Mesenchymal stem cell (in vitro differentiated cells and primary cell): ENCODE data around the gene CACNA1C.

Experiments used
- DNase-seq: peaks from one replicate; pipeline ENCODE4 v3.0.0-alpha.2; 2013
- H2AFZ ChIP-seq: one replicate; pipeline ENCODE4 v1.6.1; 2013; ENCODE audit warnings: low read depth, mild to moderate bottlenecking, control low read depth, inconsistent platforms, low read length, moderate library complexity
- H2AK5ac ChIP-seq: 2 replicates; pipeline ENCODE4 v1.6.1; 2013; ENCODE audit warnings: low read length, moderate library complexity, mild to moderate bottlenecking, inconsistent platforms; ENCODE audit not compliant: severe bottlenecking
- H2BK120ac ChIP-seq: one replicate; pipeline ENCODE4 v1.6.1; 2013; ENCODE audit warnings: low read depth, mild to moderate bottlenecking, inconsistent platforms, low read length, moderate library complexity
- H2BK12ac ChIP-seq, 2 experiments: one replicate each; pipeline ENCODE4 v1.6.1; 2013; ENCODE audit warnings: inconsistent platforms in 2 of 2, low read length in 2 of 2, mild to moderate bottlenecking in 2 of 2, moderate library complexity in 2 of 2, control low read depth in 1 of 2
- H2BK15ac ChIP-seq: one replicate; pipeline ENCODE4 v1.6.1; 2013; ENCODE audit warnings: mild to moderate bottlenecking, low read depth, inconsistent platforms; ENCODE audit not compliant: poor library complexity, severe bottlenecking
- H2BK5ac ChIP-seq: 2 replicates; pipeline ENCODE4 v1.6.1; 2013; ENCODE audit warnings: low read depth, mild to moderate bottlenecking, low read length, control low read depth, inconsistent platforms; ENCODE audit not compliant: poor library complexity, severe bottlenecking
- H3K14ac ChIP-seq, 2 experiments: one replicate each; pipeline ENCODE4 v1.6.1; 2013; ENCODE audit warnings: inconsistent platforms in 2 of 2, low read length in 2 of 2, control low read depth in 1 of 2, mild to moderate bottlenecking in 1 of 2, moderate library complexity in 1 of 2
- H3K18ac ChIP-seq, 2 experiments: one replicate each; pipeline ENCODE4 v1.6.1; 2013; ENCODE audit warnings: inconsistent platforms in 2 of 2, low read length in 2 of 2, control low read depth in 1 of 2, low read depth in 1 of 2, mild to moderate bottlenecking in 1 of 2
- H3K23ac ChIP-seq, 2 experiments: one replicate each; pipeline ENCODE4 v1.6.1; 2013; ENCODE audit warnings: inconsistent platforms in 2 of 2, low read length in 2 of 2, mild to moderate bottlenecking in 2 of 2, moderate library complexity in 2 of 2, control low read depth in 1 of 2
- H3K27ac ChIP-seq: 2 replicates; pipeline ENCODE4 v1.5.1; 2013; ENCODE audit warnings: mild to moderate bottlenecking, moderate library complexity, low read length, control low read depth, inconsistent platforms; ENCODE audit not compliant: poor library complexity, severe bottlenecking
- H3K27me3 ChIP-seq, 2 experiments: 2 replicates each; pipeline versions ENCODE4 v1.6.1 to v1.7.0; 2013; ENCODE audit warnings: low read length in 2 of 2, mild to moderate bottlenecking in 2 of 2, moderate library complexity in 2 of 2, control low read depth in 1 of 2, inconsistent platforms in 1 of 2; ENCODE audit not compliant: control insufficient read depth in 1 of 2, insufficient read depth in 1 of 2
- H3K36me3 ChIP-seq, 2 experiments: 2 replicates each; pipeline versions ENCODE4 v1.6.1 to v1.7.0; 2013; ENCODE audit warnings: low read length in 2 of 2, control low read depth in 1 of 2, inconsistent platforms in 1 of 2, low read depth in 1 of 2, mild to moderate bottlenecking in 1 of 2; ENCODE audit not compliant: insufficient read depth in 2 of 2, control insufficient read depth in 1 of 2
- H3K4ac ChIP-seq, 2 experiments: one replicate each; pipeline ENCODE4 v1.6.1; 2013; ENCODE audit warnings: inconsistent platforms in 2 of 2, low read length in 2 of 2, mild to moderate bottlenecking in 2 of 2, moderate library complexity in 2 of 2, control low read depth in 1 of 2, low read depth in 1 of 2
- H3K4me1 ChIP-seq: 2 replicates; pipeline ENCODE4 v1.6.1; 2013; ENCODE audit warnings: low read depth, low read length, control low read depth; ENCODE audit not compliant: control insufficient read depth, insufficient read depth
- H3K4me2 ChIP-seq: 2 replicates; pipeline ENCODE4 v1.6.1; 2013; ENCODE audit warnings: low read length, mild to moderate bottlenecking, inconsistent platforms; ENCODE audit not compliant: poor library complexity, severe bottlenecking
- H3K4me3 ChIP-seq, 2 experiments: 2 replicates each; pipeline versions ENCODE4 v1.5.1 to v1.7.0; 2013; ENCODE audit warnings: low read length in 2 of 2, mild to moderate bottlenecking in 2 of 2, control low read depth in 1 of 2, low read depth in 1 of 2; ENCODE audit not compliant: insufficient read depth in 1 of 2
- H3K79me1 ChIP-seq: replicated peaks from 2 replicates; pipeline ENCODE4 v1.6.1; 2013; ENCODE audit warnings: mild to moderate bottlenecking, control low read depth, low read length, inconsistent platforms; ENCODE audit not compliant: poor library complexity, severe bottlenecking
- H3K9ac ChIP-seq: 2 replicates; pipeline ENCODE4 v1.7.0; 2013; ENCODE audit warnings: mild to moderate bottlenecking, low read length, moderate library complexity
- H3K9me3 ChIP-seq: 2 replicates; pipeline ENCODE4 v1.7.0; 2013; ENCODE audit warnings: mild to moderate bottlenecking, low read length; ENCODE audit not compliant: control insufficient read depth
- H4K8ac ChIP-seq: one replicate; pipeline ENCODE4 v1.6.1; 2013; ENCODE audit warnings: inconsistent platforms, mild to moderate bottlenecking, low read length, moderate library complexity
- H4K91ac ChIP-seq: one replicate; pipeline ENCODE4 v1.6.1; 2013; ENCODE audit warnings: mild to moderate bottlenecking, low read length, inconsistent platforms
- WGBS: methylation state at CpG from one replicate; pipeline ENCODE4 v1.1.7; 2013; ENCODE audit warnings: mixed read lengths; 5-methylcytosine and 5-hydroxymethylcytosine counted together

The CACNA1C gene

GRCh38 chr12:2547273-2548044 is 494.7 kb downstream of the CACNA1C start:
- 84% methylated on average over 11 of the region's 11 CpGs for WGBS
- no peak overlapping the region for H3K14ac ChIP-seq
- no peak overlapping the region for H2AK5ac ChIP-seq
- no peak overlapping the region for H2BK5ac ChIP-seq
- no peak overlapping the region for H2BK12ac ChIP-seq
- no peaks in the 10 kb centered on the region for H3K79me1 ChIP-seq
- no peak overlapping the region for H2BK120ac ChIP-seq
- peaks cover 0 to 29% of the 10 kb centered on the region in 2 experiments for H3K27me3 ChIP-seq
- H3K18ac ChIP-seq, result no peak overlapping the region
- no peak overlapping the region for H2AFZ ChIP-seq
- H3K9me3 ChIP-seq, result no peaks in the 10 kb centered on the region
- no peak overlapping the region for H3K4me3 ChIP-seq
- no peak overlapping the region for H3K9ac ChIP-seq
- no peak overlapping the region for H3K4ac ChIP-seq
- H2BK15ac ChIP-seq, result no peak overlapping the region
- no peak overlapping the region for H4K91ac ChIP-seq
- H3K4me2 ChIP-seq, result no peak overlapping the region
- H3K23ac ChIP-seq, result no peak overlapping the region
- no peaks in the 10 kb centered on the region for H3K4me1 ChIP-seq
- no peak overlapping the region for H3K27ac ChIP-seq
- DNase-seq, result no peak
- peaks cover 0 to 34% of the 10 kb centered on the region in 2 experiments for H3K36me3 ChIP-seq
- no peak overlapping the region for H4K8ac ChIP-seq

- Histone ChIP-seq H2BK120ac (no peak overlapping the region), H3K79me1 (no peaks in the 10 kb centered on the region), H3K9ac (no peak overlapping the region), H3K23ac (no peak overlapping the region), H3K14ac (no peak overlapping the region), H3K27ac (no peak overlapping the region), H2AFZ (no peak overlapping the region), H3K4ac (no peak overlapping the region), H4K91ac (no peak overlapping the region), H3K36me3 (peaks cover 0 to 32% of the 10 kb centered on the region in 2 experiments), H2BK12ac (no peak overlapping the region), H2BK5ac (no peak overlapping the region), H3K9me3 (no peaks in the 10 kb centered on the region), H4K8ac (no peak overlapping the region), H2BK15ac (no peak overlapping the region), H2AK5ac (no peak overlapping the region), H3K4me2 (no peak overlapping the region), H3K4me1 (no peaks in the 10 kb centered on the region), H3K27me3 (peaks cover 0 to 29% of the 10 kb centered on the region in 2 experiments), H3K4me3 (no peak overlapping the region), H3K18ac (no peak overlapping the region)
- WGBS, result 91% methylated on average over 2 of the region's 2 CpGs
- DNase-seq, result no peak
Measured at GRCh38 chr12:2548081-2548480, 495.3 kb downstream of the CACNA1C start.

GRCh38 chr12:2550561-2551411 is 498.0 kb downstream of the CACNA1C start:
- no peak overlapping the region for H2BK12ac ChIP-seq

GRCh38 chr12:2551412-2551900 is 498.7 kb downstream of the CACNA1C start:
- WGBS, result 75% methylated on average over 12 of the region's 13 CpGs
- Histone ChIP-seq H2BK15ac (no peak overlapping the region), H3K36me3 (peaks cover 0 to 42% of the 10 kb centered on the region in 2 experiments), H3K27ac (no peak overlapping the region), H2AFZ (no peak overlapping the region), H3K14ac (no peak overlapping the region), H3K27me3 (peaks cover 0 to 44% of the 10 kb centered on the region in 2 experiments), H3K4me1 (no peaks in the 10 kb centered on the region), H4K91ac (no peak overlapping the region), H2BK5ac (no peak overlapping the region), H4K8ac (no peak overlapping the region), H3K9me3 (no peaks in the 10 kb centered on the region), H3K4ac (no peak overlapping the region), H3K9ac (no peak overlapping the region), H3K4me3 (no peak overlapping the region), H3K18ac (no peak overlapping the region), H2AK5ac (no peak overlapping the region), H3K4me2 (no peak overlapping the region), H3K79me1 (no peaks in the 10 kb centered on the region), H3K23ac (no peak overlapping the region), H2BK12ac (no peak overlapping the region), H2BK120ac (no peak overlapping the region)
- DNase-seq, result no peak

More at GRCh38 chr12:2550561-2551411, 498.0 kb downstream of the CACNA1C start:
- Histone ChIP-seq H3K23ac (no peak overlapping the region), H3K14ac (no peak overlapping the region), H2AFZ (no peak overlapping the region), H4K8ac (no peak overlapping the region), H3K4me1 (no peaks in the 10 kb centered on the region), H3K4ac (no peak overlapping the region), H2BK5ac (no peak overlapping the region), H3K9me3 (no peaks in the 10 kb centered on the region), H3K4me2 (no peak overlapping the region), H4K91ac (no peak overlapping the region), H2AK5ac (no peak overlapping the region), H2BK15ac (no peak overlapping the region), H3K27me3 (peaks cover 0 to 37% of the 10 kb centered on the region in 2 experiments), H2BK120ac (no peak overlapping the region), H3K4me3 (no peak overlapping the region), H3K9ac (no peak overlapping the region), H3K79me1 (no peaks in the 10 kb centered on the region), H3K36me3 (peaks cover 0 to 45% of the 10 kb centered on the region in 2 experiments), H3K18ac (no peak overlapping the region), H3K27ac (no peak overlapping the region)
- no peak for DNase-seq
- 74% methylated on average over 17 of the region's 17 CpGs for WGBS
